Thyroid gland (tissue), 4 donors: ENCODE results near the gene SLC47A2. TPM values are rescaled to one million over a fixed set of nuclear protein-coding genes. Genes with fewer than 3 reads are reported as not detected.

ENCODE experiments used
- DNase-seq, 2 donors: peaks; one replicate each; pipeline ENCODE4 v3.0.0-alpha.2; 2019
- H3K27ac ChIP-seq, 3 donors: fragments of 200-600 bp; sonication (generic); 1 replicate in 2 of 3; 2 replicates in 1 of 3; pipeline ENCODE4 v1.5.1; 2016 to 2019; ENCODE audit warnings: mild to moderate bottlenecking in 1 of 3, moderate library complexity in 1 of 3
- H3K27me3 ChIP-seq: fragments of 200-600 bp; sonication (generic); one replicate; pipeline ENCODE4 v1.5.1; 2019
- H3K36me3 ChIP-seq, 2 donors: fragments of 200-600 bp; sonication (generic); one replicate each; pipeline ENCODE4 v1.5.1; 2016 to 2019
- H3K4me1 ChIP-seq, 2 donors: fragments of 200-600 bp; sonication (generic); one replicate each; pipeline ENCODE4 v1.5.1; 2017 to 2019
- H3K4me3 ChIP-seq, 3 donors: fragments of 200-600 bp; sonication (generic); replicated peaks in 1 of 3; 1 replicate in 2 of 3; 2 replicates in 1 of 3; pipeline ENCODE4 v1.5.1; 2016; ENCODE audit warnings: mild to moderate bottlenecking in 1 of 3
- H3K9me3 ChIP-seq: fragments of 200-600 bp; sonication (generic); one replicate; pipeline ENCODE4 v1.5.1; 2017
- POLR2A ChIP-seq, 2 donors: fragments of 450-650 bp; IDR thresholded peaks; one replicate each; pipeline ENCODE4 v1.6.1; 2017; ENCODE audit warnings: antibody characterized with exemption in 2 of 2, mild to moderate bottlenecking in 2 of 2, moderate library complexity in 1 of 2
- WGBS, 2 donors: methylation state at CpG; one replicate each; pipeline ENCODE4 v1.1.5; 2017; 5-methylcytosine and 5-hydroxymethylcytosine counted together
- intact Hi-C: fragments of 100-400 bp; cut with DNase I; formaldehyde crosslinking; loops from one replicate; pipeline ENCODE4 v1.15.1; 2023
- total RNA-seq, 4 donors: library from RNA; depleted of rRNA; stranded (reverse); fragments of >200 nt; gene quantifications; one replicate each; pipeline ENCODE4 v1.2.3, GENCODE V29; 2016
- TF ChIP-seq, protein P1 (sequence below), 6 experiments: fragments of 200-600 bp in 3 of 6; fragments of 450-650 bp in 3 of 6; sonication (generic) in 3 of 6; IDR thresholded peaks; one replicate each; pipeline ENCODE4 v1.5.1; 2016 to 2019; ENCODE audit warnings: antibody characterized with exemption in 6 of 6, mild to moderate bottlenecking in 2 of 6, inconsistent platforms in 1 of 6, moderate library complexity in 1 of 6

The SLC47A2 gene
- total RNA-seq, 4 donors from 2014 or later, result 0.45 to 1.4 TPM; not detected in 2

DNA sequence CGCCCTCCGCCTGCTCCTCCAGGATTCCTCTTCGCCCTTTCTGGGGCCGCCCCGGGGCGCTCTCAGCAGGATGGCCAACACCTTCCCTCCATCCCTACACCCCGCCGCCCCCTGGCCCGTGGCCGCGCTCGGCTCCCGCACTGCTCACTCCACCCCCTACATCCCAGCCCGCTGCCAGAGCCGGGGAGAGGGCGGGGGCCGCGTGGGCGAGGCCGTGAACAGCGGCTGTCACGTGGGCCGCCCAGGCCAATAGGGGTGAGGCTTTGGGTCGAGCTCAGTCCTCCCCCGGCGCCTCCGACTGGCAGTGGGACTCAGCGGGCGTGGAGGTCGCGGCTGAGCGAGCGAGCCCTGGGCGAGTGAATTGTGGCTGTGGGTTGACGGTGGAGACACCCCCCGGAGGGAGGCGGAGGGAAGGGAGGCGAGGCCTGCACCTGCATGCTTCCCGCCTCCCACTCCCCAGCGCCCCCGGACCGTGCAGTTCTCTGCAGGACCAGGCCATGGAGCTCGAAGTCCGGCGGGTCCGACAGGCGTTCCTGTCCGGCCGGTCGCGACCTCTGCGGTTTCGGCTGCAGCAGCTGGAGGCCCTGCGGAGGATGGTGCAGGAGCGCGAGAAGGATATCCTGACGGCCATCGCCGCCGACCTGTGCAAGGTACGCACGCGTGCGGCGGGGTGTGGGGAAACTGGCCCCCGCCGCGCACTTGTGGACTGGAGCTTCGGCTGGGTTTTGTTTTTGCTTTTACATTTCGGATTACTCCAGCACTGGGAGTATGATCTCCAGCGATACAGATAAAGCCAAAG, 67.7 kb downstream of the SLC47A2 start, which contains the start of gene ALDH3A2:
Gene ALDH3A2, plus strand, starts transcription at position 277 of the 799 bp plus-strand sequence. Its CDS starts 221 bp downstream, at position 498.
- Histone ChIP-seq H3K9me3 (no peaks in the 10 kb centered on the region), H3K4me3 (peak within 1 kb of the TSS; percentile 56 to 71 (median 71)), H3K36me3 (peaks cover 7 to 8% of the 10 kb centered on the region in 2 donors), H3K4me1 (peaks cover 49 to 59% of the 10 kb centered on the region in 2 donors), H3K27ac (peak within 1 kb of the TSS; percentile 96 to 98 (median 97)), H3K27me3 (no peaks in the 10 kb centered on the region)
- intact Hi-C loops, result loop anchor here (10.0 kb wide), 1 partner anchor 134 kb away; no protein-coding TSS in a partner anchor
- WGBS, 2 donors, result 0% methylated on average over 18 to 22 of the region's 71 CpGs
- peak; percentile 100 for DNase-seq
- TF ChIP-seq POLR2A (IDR thresholded peaks at IDR 0.05), result peak; percentile 66 to 97
- TF ChIP-seq, protein P1, sequence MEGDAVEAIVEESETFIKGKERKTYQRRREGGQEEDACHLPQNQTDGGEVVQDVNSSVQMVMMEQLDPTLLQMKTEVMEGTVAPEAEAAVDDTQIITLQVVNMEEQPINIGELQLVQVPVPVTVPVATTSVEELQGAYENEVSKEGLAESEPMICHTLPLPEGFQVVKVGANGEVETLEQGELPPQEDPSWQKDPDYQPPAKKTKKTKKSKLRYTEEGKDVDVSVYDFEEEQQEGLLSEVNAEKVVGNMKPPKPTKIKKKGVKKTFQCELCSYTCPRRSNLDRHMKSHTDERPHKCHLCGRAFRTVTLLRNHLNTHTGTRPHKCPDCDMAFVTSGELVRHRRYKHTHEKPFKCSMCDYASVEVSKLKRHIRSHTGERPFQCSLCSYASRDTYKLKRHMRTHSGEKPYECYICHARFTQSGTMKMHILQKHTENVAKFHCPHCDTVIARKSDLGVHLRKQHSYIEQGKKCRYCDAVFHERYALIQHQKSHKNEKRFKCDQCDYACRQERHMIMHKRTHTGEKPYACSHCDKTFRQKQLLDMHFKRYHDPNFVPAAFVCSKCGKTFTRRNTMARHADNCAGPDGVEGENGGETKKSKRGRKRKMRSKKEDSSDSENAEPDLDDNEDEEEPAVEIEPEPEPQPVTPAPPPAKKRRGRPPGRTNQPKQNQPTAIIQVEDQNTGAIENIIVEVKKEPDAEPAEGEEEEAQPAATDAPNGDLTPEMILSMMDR (IDR thresholded peaks at IDR 0.05), result peak in 3 of 6 experiments; percentile 21 to 41 (median 34)

- H3K4me1 ChIP-seq, result peaks cover 45 to 56% of the 10 kb centered on the region in 2 donors
- 2 to 3% methylated on average over 16 to 21 of the region's 37 CpGs for whole genome bisulfite sequencing, 2 donors
- H3K27me3 ChIP-seq, result no peaks in the 10 kb centered on the region
- intact Hi-C loops, result loop anchor here (10.0 kb wide), 1 partner anchor 133 kb away; no protein-coding TSS in a partner anchor
- peak; percentile 67 to 68 for DNase-seq
- no peaks in the 10 kb centered on the region for H3K9me3 ChIP-seq
- peak overlapping the region; percentile 96 to 98 (median 97) for H3K27ac ChIP-seq
- H3K4me3 ChIP-seq, result peak overlapping the region; percentile 7 to 71 (median 29)
- H3K36me3 ChIP-seq, result no peaks in the 10 kb centered on the region
- TF ChIP-seq POLR2A (IDR thresholded peaks at IDR 0.05), result no peak
- TF ChIP-seq, protein P1 (IDR thresholded peaks at IDR 0.05), result no peak
Observed at GRCh38 chr17:19647697-19648474, 68.5 kb downstream of the SLC47A2 start.

GRCh38 chr17:19646788-19647696, 69.3 kb downstream of the SLC47A2 start:
- H3K9me3 ChIP-seq, result no peaks in the 10 kb centered on the region
- intact Hi-C loops, result loop anchor here (10.0 kb wide), 1 partner anchor 132 kb away; no protein-coding TSS in a partner anchor
- no peaks in the 10 kb centered on the region for H3K27me3 ChIP-seq
- DNase-seq, result peak; percentile 37 to 40
- no peak for TF ChIP-seq POLR2A (IDR thresholded peaks at IDR 0.05)
- TF ChIP-seq, protein P1 (IDR thresholded peaks at IDR 0.05), result no peak
- peak overlapping the region; percentile 96 to 98 (median 97) for H3K27ac ChIP-seq
- no peak overlapping the region for H3K4me3 ChIP-seq
- H3K4me1 ChIP-seq, result peaks cover 37 to 47% of the 10 kb centered on the region in 2 donors
- WGBS, 2 donors, result 64 to 70% methylated on average over 4 of the region's 4 CpGs
- H3K36me3 ChIP-seq, result no peaks in the 10 kb centered on the region

DNA sequence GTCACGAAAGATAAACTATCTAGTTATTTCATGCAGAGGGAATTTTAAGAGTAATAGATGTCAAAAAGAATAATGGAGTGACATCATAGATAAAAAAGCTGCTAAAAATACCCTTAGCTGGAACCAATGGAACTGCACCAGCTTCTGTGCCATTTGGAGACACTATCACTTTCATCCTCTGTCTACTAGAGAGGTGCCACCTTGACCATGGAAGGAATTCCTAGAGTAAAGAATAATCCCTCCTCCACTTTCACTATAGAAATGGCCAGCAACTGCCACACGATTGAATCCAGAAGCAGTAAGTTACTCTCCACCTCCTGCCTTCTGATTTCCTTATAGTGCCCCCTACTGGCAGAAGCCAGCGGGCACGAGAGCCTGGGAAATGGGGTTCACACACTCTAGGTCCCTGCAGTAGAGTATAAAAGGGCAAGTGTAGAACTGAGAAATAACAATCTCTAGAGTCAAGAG, 70.6 kb downstream of the SLC47A2 start:
- Histone ChIP-seq H3K4me1 (peaks cover 26 to 39% of the 10 kb centered on the region in 2 donors), H3K27me3 (no peaks in the 10 kb centered on the region), H3K27ac (peak overlapping the region; percentile 96 to 98 (median 97)), H3K9me3 (no peaks in the 10 kb centered on the region), H3K4me3 (no peak overlapping the region), H3K36me3 (no peaks in the 10 kb centered on the region)
- intact Hi-C loops, result loop anchor here (10.0 kb wide), 1 partner anchor 131 kb away; no protein-coding TSS in a partner anchor
- DNase-seq, result no peak
- TF ChIP-seq, protein P1 (IDR thresholded peaks at IDR 0.05), result peak in 3 of 6 experiments; percentile 13 to 34 (median 21)
- TF ChIP-seq POLR2A (IDR thresholded peaks at IDR 0.05), result no peak
- WGBS, 2 donors, result 47% methylated on average over 4 of the region's 4 CpGs
